Pons (tissue), 1 donor: ENCODE results near the gene PCTP.

Experiments used
- DNase-seq: peaks from one replicate; pipeline ENCODE4 v3.0.0-alpha.2; 2016; ENCODE audit warnings: low spot score

PCTP gene

GRCh38 chr17:55794725-55795482 is 44.1 kb downstream of the PCTP start:
- DNase-seq = no peak

GRCh38 chr17:55806745-55807495 is 56.1 kb downstream of the PCTP start:
- no peak for DNase-seq

GRCh38 chr17:55811536-55811935 is 60.7 kb downstream of the PCTP start:
- no peak for DNase-seq

GRCh38 chr17:55812323-55812722 is 61.5 kb downstream of the PCTP start:
- DNase-seq = no peak

- DNase-seq = no peak
Measured at GRCh38 chr17:55813944-55814343, 63.1 kb downstream of the PCTP start.

GRCh38 chr17:55814377-55814776 is 63.5 kb downstream of the PCTP start:
- no peak for DNase-seq

GRCh38 chr17:55816532-55817396 is 65.9 kb downstream of the PCTP start:
- no peak for DNase-seq

- DNase-seq = no peak
Measured at GRCh38 chr17:55817397-55817709, 66.5 kb downstream of the PCTP start.

GRCh38 chr17:55818026-55818425 is 67.2 kb downstream of the PCTP start:
- no peak for DNase-seq

- DNase-seq = no peak
Measured at GRCh38 chr17:55818451-55819375, 67.9 kb downstream of the PCTP start.

- no peak for DNase-seq
Measured at GRCh38 chr17:55820675-55821074, 69.8 kb downstream of the PCTP start.

GRCh38 chr17:55822028-55822427 is 71.2 kb downstream of the PCTP start:
- DNase-seq = no peak

GRCh38 chr17:55825213-55825612 is 74.4 kb downstream of the PCTP start:
- no peak for DNase-seq
